ENCODE measurements around the gene TTPAL.

GRCh38 chr20:44456611-44457010, 19.1 kb upstream of the TTPAL start:
- no peak for TF ChIP-seq POLR2A (IDR thresholded peaks at IDR 0.05; ENCODE audit: low read length)
- no peak for TF ChIP-seq GATA1 (IDR thresholded peaks at IDR 0.05; ENCODE audit: low read depth, low read length)

Measured in erythroblast (primary cell).